ENCODE data around the gene CDC42EP4. TPM values are rescaled to one million over a fixed set of nuclear protein-coding genes. Genes with fewer than 3 reads are reported as not detected.
A peak's percentile ranks its signal among the peaks of the same experiment; 100 is the strongest.

The CDC42EP4 gene
- total and polyA plus RNA-seq, 9 of the 15 experiments (the other 6 are each of a cell fraction or from before 2014, with no cell fraction given), result 0.65 to 20.8 (median 12.3) TPM

DNA sequence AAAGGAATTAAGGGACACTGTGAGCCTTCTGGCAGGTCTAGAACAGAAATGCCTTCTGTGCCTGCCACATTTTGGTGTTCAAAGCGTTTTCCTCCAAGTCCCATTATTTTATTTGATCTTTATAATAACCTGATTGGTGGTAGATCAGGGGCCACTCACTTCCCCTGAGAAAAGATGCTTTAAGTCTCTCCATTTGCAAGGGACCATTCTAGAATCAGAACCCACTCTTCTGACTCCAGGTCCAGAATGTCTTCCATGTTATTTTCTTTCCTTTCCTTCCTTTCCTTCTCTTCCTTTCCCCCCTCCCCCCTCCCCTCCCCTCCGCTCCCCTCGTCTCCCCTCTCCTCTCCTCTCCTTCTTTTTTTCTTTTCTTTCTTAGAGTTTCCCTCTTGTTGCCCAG is 19.3 kb upstream of the CDC42EP4 start:
- in situ Hi-C loops (cut with MboI), result no loop called here
- H3K27ac ChIP-seq (ENCODE audit: extremely low read depth, low read depth, low read length), result no peak overlapping the region
- H3K4me3 ChIP-seq, result no peak overlapping the region
- intact Hi-C loops (cut with micrococcal nuclease), result no loop called here
- DNase-seq (ENCODE audit: extremely low read depth in 1 of 4, low spot score in 3 of 4) (no peak), FAIRE-seq (no peak), ATAC-seq (no peak)
- H3K9me3 ChIP-seq (replicated peaks; ENCODE audit: control insufficient read depth, insufficient read depth, low read depth, low read length), result no peaks in the 10 kb centered on the region
- no peaks in the 10 kb centered on the region for H3K36me3 ChIP-seq (ENCODE audit: control insufficient read depth, insufficient read depth, low read length)
- H3K4me1 ChIP-seq (replicated peaks in 1 of 2; ENCODE audit: control insufficient read depth in 2 of 2, insufficient read depth in 2 of 2, low read length in 2 of 2), result no peaks in the 10 kb centered on the region; a peak in 1 of 5 replicates
- no peak overlapping the region for H3K4me2 ChIP-seq (ENCODE audit: insufficient read depth, low read length)
- no peaks in the 10 kb centered on the region for H4K20me1 ChIP-seq (replicated peaks; ENCODE audit: control insufficient read depth, insufficient read depth, low read length)
- H2AFZ ChIP-seq (ENCODE audit: low read depth, low read length), result no peak overlapping the region
- WGBS (ENCODE audit: insufficient coverage, low coverage, missing lambda C conversion rate), result 0% methylated on average over 1 of the region's 3 CpGs
- H3K79me2 ChIP-seq (ENCODE audit: control insufficient read depth, insufficient read depth, low read length), result no peaks in the 10 kb centered on the region
- no peaks in the 10 kb centered on the region for H3K9me1 ChIP-seq (ENCODE audit: control insufficient read depth, insufficient read depth, low read length)
- TF ChIP-seq, protein P1, sequence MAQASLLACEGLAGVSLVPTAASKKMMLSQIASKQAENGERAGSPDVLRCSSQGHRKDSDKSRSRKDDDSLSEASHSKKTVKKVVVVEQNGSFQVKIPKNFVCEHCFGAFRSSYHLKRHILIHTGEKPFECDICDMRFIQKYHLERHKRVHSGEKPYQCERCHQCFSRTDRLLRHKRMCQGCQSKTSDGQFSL (CRISPR knock-in tag; IDR thresholded peaks at IDR 0.05), result no peak
- TF ChIP-seq, protein P1 (tag; IDR thresholded peaks at IDR 0.05), result no peak
- no peak for TF ChIP-seq ZNF407 (IDR thresholded peaks at IDR 0.05; ENCODE audit: low read depth)
- no peak for TF ChIP-seq RFX1 (IDR thresholded peaks at IDR 0.05)
- peak; percentile 18 for TF ChIP-seq HNRNPK (IDR thresholded peaks at IDR 0.05; ENCODE audit: low read depth, low read length, poor library complexity, severe bottlenecking)
- no TSS peak for BruUV-seq (replicated peaks)
- no peak overlapping the region for H3K9ac ChIP-seq (ENCODE audit: insufficient read depth in 1 of 2, low read depth in 2 of 2, low read length in 2 of 2)
- ChIA-PET POLR2A (no interaction called here), CTCF (ENCODE audit: low intra/inter-chr PET ratio) (no interaction called here)
- peaks cover 0 to 31% of the 10 kb centered on the region in 2 experiments; a peak in 1 of 5 replicates for H3K27me3 ChIP-seq (ENCODE audit: control insufficient read depth in 2 of 2, insufficient read depth in 2 of 2, low read length in 2 of 2)
